Stimulated activated CD4-positive, alpha-beta T cell treated with anti-CD3 and anti-CD28 coated beads, TNF-alpha, amount 100 ng/mL, for 1 hour (primary cell): ENCODE measurements around the gene MGST2.
"Not testable (repeated sequence)": the region's sequence is repeated elsewhere in the genome, so short reads cannot be mapped to it uniquely, and the experiment has no call there.

ENCODE experiments used
- DNase-seq, 3 donors: peaks; one replicate each; pipeline ENCODE4 v3.0.0-alpha.2; 2020; ENCODE audit warnings: low read depth in 3 of 3, low spot score in 1 of 3

MGST2 gene

GRCh38 chr4:139669335-139669734, 3.7 kb downstream of the MGST2 start:
- no peak for DNase-seq

- DNase-seq = no peak
Measured at GRCh38 chr4:139669890-139670289, 4.3 kb downstream of the MGST2 start.

- no peak for DNase-seq
Measured at GRCh38 chr4:139670775-139671174, 5.2 kb downstream of the MGST2 start.

- DNase-seq = no peak
Measured at GRCh38 chr4:139672215-139672614, 6.6 kb downstream of the MGST2 start.

GRCh38 chr4:139672732-139673131, 7.1 kb downstream of the MGST2 start:
- DNase-seq = no peak

GRCh38 chr4:139674875-139675550, 9.4 kb downstream of the MGST2 start:
- no peak for DNase-seq

GRCh38 chr4:139675651-139676050, 10.0 kb downstream of the MGST2 start:
- no peak for DNase-seq

- DNase-seq = no peak
Measured at GRCh38 chr4:139676365-139676764, 10.7 kb downstream of the MGST2 start.

- no peak for DNase-seq
Measured at GRCh38 chr4:139676913-139677585, 11.4 kb downstream of the MGST2 start.

GRCh38 chr4:139682309-139682708, 16.7 kb downstream of the MGST2 start:
- no peak for DNase-seq

GRCh38 chr4:139682741-139683151, 17.1 kb downstream of the MGST2 start:
- no peak for DNase-seq

GRCh38 chr4:139684351-139684750, 18.7 kb downstream of the MGST2 start:
- no peak for DNase-seq

- DNase-seq = no peak
Measured at GRCh38 chr4:139685180-139685579, 19.6 kb downstream of the MGST2 start.

GRCh38 chr4:139686130-139686529, 20.5 kb downstream of the MGST2 start:
- no peak for DNase-seq

- no peak for DNase-seq
Measured at GRCh38 chr4:139686988-139687387, 21.4 kb downstream of the MGST2 start.

- no peak for DNase-seq
Measured at GRCh38 chr4:139689093-139689722, 23.6 kb downstream of the MGST2 start.

- no peak for DNase-seq
Measured at GRCh38 chr4:139690419-139690818, 24.8 kb downstream of the MGST2 start.

- no peak for DNase-seq
Measured at GRCh38 chr4:139692309-139693012, 26.8 kb downstream of the MGST2 start.

- no peak for DNase-seq
Measured at GRCh38 chr4:139694522-139695107, 29.0 kb downstream of the MGST2 start.

GRCh38 chr4:139696491-139696890, 30.9 kb downstream of the MGST2 start:
- no peak for DNase-seq

GRCh38 chr4:139698167-139698925, 32.7 kb downstream of the MGST2 start:
- DNase-seq = not testable (repeated sequence)
